ENCODE data around the gene TPCN1. TPM values are rescaled to one million over a fixed set of nuclear protein-coding genes. Genes with fewer than 3 reads are reported as not detected.

TPCN1 gene
- total and polyA plus RNA-seq, 2 of the 13 experiments (the other 11 are each of a cell fraction or from before 2014, with no cell fraction given) = 8.0 to 26.8 TPM

DNA sequence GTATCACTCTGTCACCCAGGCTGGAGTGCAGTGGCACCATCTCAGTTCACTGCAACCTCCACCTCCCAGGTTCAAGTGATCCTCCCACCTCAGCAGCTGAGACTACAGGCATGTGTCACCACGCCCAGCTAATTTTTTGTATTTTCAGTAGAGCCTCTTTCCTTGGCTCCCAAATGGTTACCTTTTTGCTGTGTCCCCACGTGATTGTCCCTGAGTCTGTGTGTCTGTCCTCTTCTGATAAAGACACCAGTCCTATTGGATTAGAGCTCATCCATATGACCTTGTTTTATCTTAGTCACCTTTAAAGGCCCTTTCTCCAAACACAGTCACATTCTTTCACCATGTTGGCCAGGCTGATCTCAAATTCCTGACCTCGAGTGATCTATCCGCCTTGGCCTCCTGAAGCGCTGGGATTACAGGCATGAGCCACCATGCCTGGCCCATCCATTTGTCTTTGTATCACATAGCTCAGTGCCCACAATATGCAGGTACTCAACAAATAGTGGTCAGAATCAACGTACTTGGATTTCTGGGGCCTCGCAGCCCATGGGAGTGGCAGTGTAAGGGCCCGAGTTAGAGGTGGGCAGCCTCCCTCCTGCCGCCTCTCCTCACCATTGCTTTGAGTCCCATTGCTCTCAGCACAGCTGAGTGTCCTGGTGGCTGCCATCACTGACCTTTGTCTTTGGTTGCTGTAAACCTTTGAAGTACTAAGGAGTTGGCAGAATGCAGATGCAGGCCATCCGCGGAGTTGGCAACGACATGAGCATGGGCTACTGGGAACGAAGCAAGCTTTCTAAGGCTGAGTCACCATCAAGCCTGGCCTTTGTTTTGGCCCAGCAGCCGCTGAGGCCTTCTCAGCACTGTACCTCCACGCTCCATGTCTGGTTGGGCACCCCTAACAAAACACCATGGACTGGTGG is 9.3 kb downstream of the TPCN1 start:
- no peak overlapping the region for H3K9ac ChIP-seq (ENCODE audit: insufficient read depth, low read depth, low read length)
- DNase-seq (ENCODE audit: low spot score) (peak; percentile 94), FAIRE-seq (peak; percentile 96), ATAC-seq (peak; percentile 83)
- no TSS peak for BruUV-seq (replicated peaks)
- H3K4me2 ChIP-seq (ENCODE audit: low read depth, low read length) = no peak overlapping the region
- POLR2A ChIA-PET = interaction anchor here (0.9 to 3.7 kb wide), 13 partner anchors 9 to 45 kb away, joined by 3 to 55 read pairs (median 7); partner anchors contain the start of genes DDX54, RITA1 and TPCN1
- peaks cover 58% of the 10 kb centered on the region for H3K4me1 ChIP-seq (ENCODE audit: insufficient read depth, low read length)
- CTCF ChIA-PET (ENCODE audit: low intra/inter-chr PET ratio, low total read pairs) = no interaction called here
- in situ Hi-C loops (cut with HindIII; ENCODE audit: extremely low pct_ligation_motif_present, low pct_unique_long_range_greater_than_20kb) = no loop called here
- no peaks in the 10 kb centered on the region for H4K20me1 ChIP-seq (ENCODE audit: insufficient read depth, low read length)
- no peaks in the 10 kb centered on the region for H3K9me3 ChIP-seq (ENCODE audit: low read length)
- no peaks in the 10 kb centered on the region for H3K27me3 ChIP-seq (ENCODE audit: control insufficient read depth in 1 of 2, insufficient read depth in 2 of 2, low read length in 2 of 2)
- H3K4me3 ChIP-seq (replicated peaks in 1 of 3; ENCODE audit: insufficient read depth in 1 of 3, low read depth in 2 of 3, low read length in 3 of 3) = no peak overlapping the region
- H3K36me3 ChIP-seq (replicated peaks in 1 of 2; ENCODE audit: control insufficient read depth in 1 of 2, insufficient read depth in 2 of 2, low read length in 2 of 2) = peaks cover 7 to 11% of the 10 kb centered on the region in 2 experiments; a peak in 3 of 5 replicates
- WGBS (ENCODE audit: low lambda C conversion rate) = 65% methylated on average over 12 of the region's 15 CpGs
- peak overlapping the region; percentile 73 for H3K27ac ChIP-seq (ENCODE audit: extremely low read length, insufficient read depth, low read length)
- H2AFZ ChIP-seq (ENCODE audit: low read length) = no peak overlapping the region
- intact Hi-C loops (cut with micrococcal nuclease; ENCODE audit: unreplicated experiment) = loop anchor here (2.0 kb wide), 1 partner anchor 14 kb away; no protein-coding TSS in a partner anchor
- H3K79me2 ChIP-seq (ENCODE audit: insufficient read depth, low read length) = no peaks in the 10 kb centered on the region
- TF ChIP-seq, protein P1, sequence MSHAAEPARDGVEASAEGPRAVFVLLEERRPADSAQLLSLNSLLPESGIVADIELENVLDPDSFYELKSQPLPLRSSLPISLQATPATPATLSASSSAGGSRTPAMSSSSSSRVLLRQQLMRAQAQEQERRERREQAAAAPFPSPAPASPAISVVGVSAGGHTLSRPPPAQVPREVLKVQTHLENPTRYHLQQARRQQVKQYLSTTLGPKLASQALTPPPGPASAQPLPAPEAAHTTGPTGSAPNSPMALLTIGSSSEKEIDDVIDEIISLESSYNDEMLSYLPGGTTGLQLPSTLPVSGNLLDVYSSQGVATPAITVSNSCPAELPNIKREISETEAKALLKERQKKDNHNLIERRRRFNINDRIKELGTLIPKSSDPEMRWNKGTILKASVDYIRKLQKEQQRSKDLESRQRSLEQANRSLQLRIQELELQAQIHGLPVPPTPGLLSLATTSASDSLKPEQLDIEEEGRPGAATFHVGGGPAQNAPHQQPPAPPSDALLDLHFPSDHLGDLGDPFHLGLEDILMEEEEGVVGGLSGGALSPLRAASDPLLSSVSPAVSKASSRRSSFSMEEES (CRISPR knock-in tag; IDR thresholded peaks at IDR 0.05) = peak; percentile 60
- TF ChIP-seq, protein P2, sequence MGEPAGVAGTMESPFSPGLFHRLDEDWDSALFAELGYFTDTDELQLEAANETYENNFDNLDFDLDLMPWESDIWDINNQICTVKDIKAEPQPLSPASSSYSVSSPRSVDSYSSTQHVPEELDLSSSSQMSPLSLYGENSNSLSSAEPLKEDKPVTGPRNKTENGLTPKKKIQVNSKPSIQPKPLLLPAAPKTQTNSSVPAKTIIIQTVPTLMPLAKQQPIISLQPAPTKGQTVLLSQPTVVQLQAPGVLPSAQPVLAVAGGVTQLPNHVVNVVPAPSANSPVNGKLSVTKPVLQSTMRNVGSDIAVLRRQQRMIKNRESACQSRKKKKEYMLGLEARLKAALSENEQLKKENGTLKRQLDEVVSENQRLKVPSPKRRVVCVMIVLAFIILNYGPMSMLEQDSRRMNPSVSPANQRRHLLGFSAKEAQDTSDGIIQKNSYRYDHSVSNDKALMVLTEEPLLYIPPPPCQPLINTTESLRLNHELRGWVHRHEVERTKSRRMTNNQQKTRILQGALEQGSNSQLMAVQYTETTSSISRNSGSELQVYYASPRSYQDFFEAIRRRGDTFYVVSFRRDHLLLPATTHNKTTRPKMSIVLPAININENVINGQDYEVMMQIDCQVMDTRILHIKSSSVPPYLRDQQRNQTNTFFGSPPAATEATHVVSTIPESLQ (CRISPR knock-in tag; conservative IDR thresholded peaks at IDR 0.05) = no peak
- TF ChIP-seq ZSCAN31 (CRISPR knock-in tag; IDR thresholded peaks at IDR 0.05; ENCODE audit: low read depth) = 0 out of 2 replicates have a peak, but pooled peaks have one; percentile 50
- TF ChIP-seq, protein P3, sequence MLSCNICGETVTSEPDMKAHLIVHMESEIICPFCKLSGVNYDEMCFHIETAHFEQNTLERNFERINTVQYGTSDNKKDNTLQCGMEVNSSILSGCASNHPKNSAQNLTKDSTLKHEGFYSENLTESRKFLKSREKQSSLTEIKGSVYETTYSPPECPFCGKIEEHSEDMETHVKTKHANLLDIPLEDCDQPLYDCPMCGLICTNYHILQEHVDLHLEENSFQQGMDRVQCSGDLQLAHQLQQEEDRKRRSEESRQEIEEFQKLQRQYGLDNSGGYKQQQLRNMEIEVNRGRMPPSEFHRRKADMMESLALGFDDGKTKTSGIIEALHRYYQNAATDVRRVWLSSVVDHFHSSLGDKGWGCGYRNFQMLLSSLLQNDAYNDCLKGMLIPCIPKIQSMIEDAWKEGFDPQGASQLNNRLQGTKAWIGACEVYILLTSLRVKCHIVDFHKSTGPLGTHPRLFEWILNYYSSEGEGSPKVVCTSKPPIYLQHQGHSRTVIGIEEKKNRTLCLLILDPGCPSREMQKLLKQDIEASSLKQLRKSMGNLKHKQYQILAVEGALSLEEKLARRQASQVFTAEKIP (CRISPR knock-in tag; IDR thresholded peaks at IDR 0.05; ENCODE audit: borderline replicate concordance) = no peak
- TF ChIP-seq ZFP90 (CRISPR knock-in tag; IDR thresholded peaks at IDR 0.05; ENCODE audit: borderline replicate concordance) = no peak
- TF ChIP-seq CBX1 (IDR thresholded peaks at IDR 0.05; ENCODE audit: low read depth) = no peak
- TF ChIP-seq ZNF703 (CRISPR knock-in tag; IDR thresholded peaks at IDR 0.05; ENCODE audit: borderline replicate concordance) = no peak
- TF ChIP-seq, protein P4, sequence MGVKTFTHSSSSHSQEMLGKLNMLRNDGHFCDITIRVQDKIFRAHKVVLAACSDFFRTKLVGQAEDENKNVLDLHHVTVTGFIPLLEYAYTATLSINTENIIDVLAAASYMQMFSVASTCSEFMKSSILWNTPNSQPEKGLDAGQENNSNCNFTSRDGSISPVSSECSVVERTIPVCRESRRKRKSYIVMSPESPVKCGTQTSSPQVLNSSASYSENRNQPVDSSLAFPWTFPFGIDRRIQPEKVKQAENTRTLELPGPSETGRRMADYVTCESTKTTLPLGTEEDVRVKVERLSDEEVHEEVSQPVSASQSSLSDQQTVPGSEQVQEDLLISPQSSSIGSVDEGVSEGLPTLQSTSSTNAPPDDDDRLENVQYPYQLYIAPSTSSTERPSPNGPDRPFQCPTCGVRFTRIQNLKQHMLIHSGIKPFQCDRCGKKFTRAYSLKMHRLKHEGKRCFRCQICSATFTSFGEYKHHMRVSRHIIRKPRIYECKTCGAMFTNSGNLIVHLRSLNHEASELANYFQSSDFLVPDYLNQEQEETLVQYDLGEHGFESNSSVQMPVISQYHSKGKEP (CRISPR knock-in tag; IDR thresholded peaks at IDR 0.05) = no peak
- peak; percentile 66 for TF ChIP-seq HOXA3 (CRISPR knock-in tag; IDR thresholded peaks at IDR 0.05)
- TF ChIP-seq, protein P5, sequence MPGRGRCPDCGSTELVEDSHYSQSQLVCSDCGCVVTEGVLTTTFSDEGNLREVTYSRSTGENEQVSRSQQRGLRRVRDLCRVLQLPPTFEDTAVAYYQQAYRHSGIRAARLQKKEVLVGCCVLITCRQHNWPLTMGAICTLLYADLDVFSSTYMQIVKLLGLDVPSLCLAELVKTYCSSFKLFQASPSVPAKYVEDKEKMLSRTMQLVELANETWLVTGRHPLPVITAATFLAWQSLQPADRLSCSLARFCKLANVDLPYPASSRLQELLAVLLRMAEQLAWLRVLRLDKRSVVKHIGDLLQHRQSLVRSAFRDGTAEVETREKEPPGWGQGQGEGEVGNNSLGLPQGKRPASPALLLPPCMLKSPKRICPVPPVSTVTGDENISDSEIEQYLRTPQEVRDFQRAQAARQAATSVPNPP (CRISPR knock-in tag; IDR thresholded peaks at IDR 0.05) = peak; percentile 50; the same call in 1 of the 2 replicates
- no peak for TF ChIP-seq FIP1L1 (IDR thresholded peaks at IDR 0.05; ENCODE audit: borderline replicate concordance, insufficient read depth, low read depth, low read length)
- TF ChIP-seq ZNF552 (CRISPR knock-in tag; IDR thresholded peaks at IDR 0.05; ENCODE audit: borderline replicate concordance) = no peak
- no peak for TF ChIP-seq TOE1 (CRISPR knock-in tag; IDR thresholded peaks at IDR 0.05)
